OCI-LY1 (cell line): Measurements from ENCODE around the gene EPHA1.
"Not testable (repeated sequence)": the region's sequence is repeated elsewhere in the genome, so short reads cannot be mapped to it uniquely, and the experiment has no call there.

Experiments used
- H2AFZ ChIP-seq: fragments of 200-600 bp; sonication (generic), shearing (Covaris generic); 2 replicates; pipeline ENCODE4 v1.6.0; 2014; ENCODE audit warnings: antibody characterized with exemption, mild to moderate bottlenecking, low read length
- H3F3A ChIP-seq: fragments of 200-600 bp; sonication (generic), shearing (Covaris generic); 2 replicates; pipeline ENCODE4 v1.6.0; 2014; ENCODE audit warnings: mild to moderate bottlenecking, antibody characterized with exemption, low read length, moderate library complexity; ENCODE audit not compliant: insufficient read depth
- H3K27ac ChIP-seq: fragments of 200-600 bp; sonication (generic); 2 replicates; pipeline ENCODE4 v1.5.1; 2014; ENCODE audit warnings: low read length, mixed run types, mild to moderate bottlenecking, low read depth; ENCODE audit not compliant: poor library complexity, severe bottlenecking
- H3K27me3 ChIP-seq: fragments of 200-600 bp; sonication (generic); 2 replicates; pipeline ENCODE4 v1.6.0; 2014; ENCODE audit warnings: antibody characterized with exemption, mild to moderate bottlenecking, low read length, moderate library complexity; ENCODE audit not compliant: insufficient read depth
- H3K36me3 ChIP-seq: fragments of 200-600 bp; sonication (generic); 2 replicates; pipeline ENCODE4 v1.6.1; 2014; ENCODE audit warnings: mild to moderate bottlenecking, antibody characterized with exemption, low read length, moderate library complexity, mixed read lengths; ENCODE audit not compliant: insufficient read depth
- H3K4me1 ChIP-seq: fragments of 200-600 bp; sonication (generic); 2 replicates; pipeline ENCODE4 v1.5.1; 2014; ENCODE audit warnings: mild to moderate bottlenecking, low read length, moderate library complexity; ENCODE audit not compliant: insufficient read depth, severe bottlenecking
- H3K4me2 ChIP-seq: fragments of 200-600 bp; sonication (generic), shearing (Covaris generic); 2 replicates; pipeline ENCODE4 v1.6.1; 2014; ENCODE audit warnings: low read length
- H3K4me3 ChIP-seq: fragments of 200-600 bp; sonication (generic); 2 replicates; pipeline ENCODE4 v1.5.1; 2014; ENCODE audit warnings: low read length, low read depth, mild to moderate bottlenecking, mixed read lengths; ENCODE audit not compliant: poor library complexity, severe bottlenecking
- H3K79me2 ChIP-seq: fragments of 200-600 bp; shearing (Covaris generic); 2 replicates; pipeline ENCODE4 v1.6.1; 2016; ENCODE audit warnings: mixed run types, low read length, mixed read lengths; ENCODE audit not compliant: insufficient read depth
- H3K9ac ChIP-seq: fragments of 200-600 bp; sonication (generic), shearing (Covaris generic); 2 replicates; pipeline ENCODE4 v1.6.1; 2014; ENCODE audit warnings: mild to moderate bottlenecking, low read length, mixed read lengths
- H3K9me2 ChIP-seq: fragments of 200-600 bp; sonication (generic), shearing (Covaris generic); 2 replicates; pipeline ENCODE4 v1.6.1; 2014; ENCODE audit warnings: low read depth, mild to moderate bottlenecking, low read length, mixed read lengths
- H3K9me3 ChIP-seq: fragments of 200-600 bp; shearing (Covaris generic); 2 replicates; pipeline ENCODE4 v1.6.1; 2014; ENCODE audit warnings: low read length, mixed read lengths
- H4K20me1 ChIP-seq: fragments of 200-600 bp; sonication (generic), shearing (Covaris generic); 2 replicates; pipeline ENCODE4 v1.6.0; 2016; ENCODE audit warnings: mild to moderate bottlenecking, low read length; ENCODE audit not compliant: insufficient read depth
- EZH2 ChIP-seq: fragments of 200-600 bp; sonication (generic), shearing (Covaris generic); IDR thresholded peaks from 2 replicates; pipeline ENCODE4 v1.8.0; 2017; ENCODE audit warnings: borderline replicate concordance, mixed run types, mild to moderate bottlenecking, antibody characterized with exemption, low read length, moderate library complexity, mixed read lengths
- TF ChIP-seq, protein P1 (sequence below): fragments of 200-600 bp; sonication (generic), shearing (Covaris generic); IDR thresholded peaks from 2 replicates; pipeline ENCODE4 v1.5.1; 2017; ENCODE audit warnings: mild to moderate bottlenecking, antibody characterized with exemption, low read length, moderate library complexity, mixed read lengths

EPHA1 gene

DNA sequence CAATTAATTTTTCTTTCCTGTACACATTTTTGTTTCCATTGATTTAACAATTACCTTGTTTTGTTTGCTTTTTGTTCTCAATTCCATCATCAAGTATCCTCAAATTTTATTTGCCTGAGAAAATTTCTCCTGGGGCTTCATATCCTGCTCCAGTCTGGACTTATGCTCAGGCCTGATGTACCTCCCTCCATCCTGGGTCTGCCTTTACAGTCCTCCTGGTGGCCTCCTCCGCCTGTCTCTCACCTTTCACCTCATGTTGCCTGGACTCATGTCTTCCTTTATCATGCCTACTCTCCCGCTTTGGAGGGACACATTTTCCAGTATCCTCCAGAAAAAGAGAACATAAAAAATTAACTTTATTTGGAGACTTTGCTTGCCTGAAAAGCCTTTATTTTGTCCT, 22.5 kb upstream of the EPHA1 start:
- Histone ChIP-seq H2AFZ (no peak overlapping the region), H3K27ac (no peak overlapping the region), H3K9ac (no peak overlapping the region), H3F3A (no peaks in the 10 kb centered on the region), H3K9me2 (no peaks in the 10 kb centered on the region), H4K20me1 (no peaks in the 10 kb centered on the region), H3K79me2 (no peaks in the 10 kb centered on the region), H3K27me3 (0 out of 2 replicates have a peak, but pooled peaks cover 4% of the 10 kb centered on the region), H3K4me3 (no peak overlapping the region), H3K4me2 (no peak overlapping the region), H3K36me3 (no peaks in the 10 kb centered on the region), H3K4me1 (no peaks in the 10 kb centered on the region), H3K9me3 (no peaks in the 10 kb centered on the region)
- TF ChIP-seq, protein P1, sequence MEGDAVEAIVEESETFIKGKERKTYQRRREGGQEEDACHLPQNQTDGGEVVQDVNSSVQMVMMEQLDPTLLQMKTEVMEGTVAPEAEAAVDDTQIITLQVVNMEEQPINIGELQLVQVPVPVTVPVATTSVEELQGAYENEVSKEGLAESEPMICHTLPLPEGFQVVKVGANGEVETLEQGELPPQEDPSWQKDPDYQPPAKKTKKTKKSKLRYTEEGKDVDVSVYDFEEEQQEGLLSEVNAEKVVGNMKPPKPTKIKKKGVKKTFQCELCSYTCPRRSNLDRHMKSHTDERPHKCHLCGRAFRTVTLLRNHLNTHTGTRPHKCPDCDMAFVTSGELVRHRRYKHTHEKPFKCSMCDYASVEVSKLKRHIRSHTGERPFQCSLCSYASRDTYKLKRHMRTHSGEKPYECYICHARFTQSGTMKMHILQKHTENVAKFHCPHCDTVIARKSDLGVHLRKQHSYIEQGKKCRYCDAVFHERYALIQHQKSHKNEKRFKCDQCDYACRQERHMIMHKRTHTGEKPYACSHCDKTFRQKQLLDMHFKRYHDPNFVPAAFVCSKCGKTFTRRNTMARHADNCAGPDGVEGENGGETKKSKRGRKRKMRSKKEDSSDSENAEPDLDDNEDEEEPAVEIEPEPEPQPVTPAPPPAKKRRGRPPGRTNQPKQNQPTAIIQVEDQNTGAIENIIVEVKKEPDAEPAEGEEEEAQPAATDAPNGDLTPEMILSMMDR, result no peak
- TF ChIP-seq EZH2, result no peak

DNA sequence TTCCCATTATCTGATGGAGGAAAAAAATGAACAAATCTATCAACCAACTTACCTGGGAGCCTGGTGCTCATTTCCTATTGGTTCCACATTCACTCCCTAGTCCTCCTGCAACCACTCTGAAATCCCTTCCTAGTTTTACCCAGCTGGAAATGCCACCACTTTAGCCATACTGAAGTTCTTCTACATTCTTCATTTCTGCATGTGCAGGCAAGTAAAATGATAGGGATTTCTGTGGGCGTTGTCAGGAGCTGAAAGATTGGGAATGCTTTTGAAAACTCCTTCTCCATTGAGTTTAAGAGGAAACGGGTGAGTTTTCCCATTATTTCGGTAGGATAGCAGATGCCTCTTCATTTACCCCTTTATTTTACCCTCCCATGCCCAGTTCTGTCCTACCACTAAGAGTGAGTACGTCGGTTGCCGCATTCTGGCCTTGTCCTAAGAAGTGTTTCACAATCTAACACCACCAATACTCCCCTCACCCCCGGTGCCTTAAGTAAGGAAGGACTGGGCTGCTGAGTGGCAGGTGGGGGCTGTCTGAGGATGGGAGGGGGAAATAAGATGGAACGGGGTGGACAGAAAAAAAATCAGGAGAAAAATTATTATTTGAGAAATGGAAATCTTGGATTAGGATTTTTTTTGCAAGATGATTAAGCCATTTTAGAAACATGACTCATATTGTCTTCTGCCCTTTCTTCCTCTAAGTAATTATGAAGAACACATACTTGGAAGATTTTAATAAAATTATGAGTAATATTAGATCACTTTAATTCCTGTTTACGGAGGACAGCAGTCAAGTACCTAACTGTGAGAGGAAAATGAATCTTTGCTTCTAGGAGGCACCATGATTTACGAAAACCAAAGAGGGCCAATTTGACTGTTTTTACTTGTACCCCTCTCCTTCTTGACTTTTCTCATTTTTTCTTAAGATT, 21.4 kb upstream of the EPHA1 start:
- Histone ChIP-seq H3K4me1 (no peaks in the 10 kb centered on the region), H4K20me1 (no peaks in the 10 kb centered on the region), H3K9me2 (no peaks in the 10 kb centered on the region), H3K27me3 (peaks cover 5% of the 10 kb centered on the region; the same call in 1 of the 2 replicates), H3K4me3 (no peak overlapping the region), H3K27ac (no peak overlapping the region), H3K79me2 (no peaks in the 10 kb centered on the region), H2AFZ (no peak overlapping the region), H3K9ac (no peak overlapping the region), H3F3A (no peaks in the 10 kb centered on the region), H3K4me2 (no peak overlapping the region), H3K36me3 (no peaks in the 10 kb centered on the region), H3K9me3 (no peaks in the 10 kb centered on the region)
- TF ChIP-seq, protein P1, result no peak
- TF ChIP-seq EZH2, result no peak

DNA sequence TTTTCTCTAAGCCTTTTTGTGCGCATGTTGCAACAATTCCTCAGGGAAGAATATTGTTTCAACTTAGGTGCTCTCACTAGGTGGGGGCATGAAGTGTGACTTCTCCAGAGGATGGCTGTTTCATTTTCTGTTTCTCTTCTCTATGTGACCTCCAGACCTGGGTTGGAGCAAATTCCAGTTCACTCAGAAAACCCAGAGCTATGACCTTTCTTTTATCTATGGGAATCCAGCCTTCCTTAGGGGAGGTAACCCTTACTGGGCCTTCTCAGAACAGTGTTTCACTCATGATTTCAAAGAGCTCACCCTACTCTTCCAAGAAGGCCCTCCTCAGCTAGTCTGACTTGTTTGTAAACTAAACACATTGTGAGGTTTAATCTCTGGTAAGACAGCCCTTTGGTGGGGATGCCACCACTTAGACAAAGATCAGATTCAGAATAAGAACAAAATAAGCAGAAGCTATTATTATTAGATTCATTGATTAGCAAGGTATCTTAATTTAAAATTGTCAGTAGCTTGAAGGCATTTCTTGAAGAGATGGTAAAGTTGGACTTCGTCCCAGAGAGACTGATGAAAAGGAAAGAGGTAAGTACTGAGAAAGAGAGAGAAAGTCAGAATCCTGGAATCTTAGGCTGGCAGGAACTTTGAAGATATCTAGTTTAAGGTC, 18.0 kb upstream of the EPHA1 start:
- no peaks in the 10 kb centered on the region for H4K20me1 ChIP-seq
- H3K9ac ChIP-seq, result no peak overlapping the region
- H3K4me3 ChIP-seq, result no peak overlapping the region
- H3K4me2 ChIP-seq, result no peak overlapping the region
- H3K4me1 ChIP-seq, result no peaks in the 10 kb centered on the region
- no peak overlapping the region for H2AFZ ChIP-seq
- TF ChIP-seq, protein P1, result no peak
- no peak for TF ChIP-seq EZH2
- no peaks in the 10 kb centered on the region for H3F3A ChIP-seq
- no peaks in the 10 kb centered on the region for H3K9me2 ChIP-seq
- no peak overlapping the region for H3K27ac ChIP-seq
- peaks cover 7% of the 10 kb centered on the region; the same call in 1 of the 2 replicates for H3K27me3 ChIP-seq
- no peaks in the 10 kb centered on the region for H3K79me2 ChIP-seq
- H3K9me3 ChIP-seq, result no peaks in the 10 kb centered on the region
- H3K36me3 ChIP-seq, result no peaks in the 10 kb centered on the region

DNA sequence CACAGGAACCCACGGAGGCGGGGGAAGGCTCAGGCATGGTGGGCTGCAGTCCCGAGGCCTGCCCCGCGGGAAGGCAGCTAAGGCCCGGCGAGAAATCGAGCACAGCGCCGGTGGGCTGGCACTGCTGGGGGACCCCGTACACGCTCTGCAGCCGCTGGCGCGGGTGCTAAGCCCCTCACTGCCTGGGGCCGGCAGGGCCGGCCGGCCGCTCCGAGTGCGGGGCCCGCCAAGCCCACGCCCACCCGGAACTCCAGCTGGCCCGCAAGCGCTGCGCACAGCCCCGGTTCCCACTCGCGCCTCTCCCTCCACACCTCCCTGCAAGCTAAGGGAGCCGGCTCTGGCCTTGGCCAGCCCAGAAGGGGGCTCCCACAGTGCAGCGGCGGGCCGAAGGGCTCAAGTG, 15.8 kb upstream of the EPHA1 start:
- H3K4me3 ChIP-seq, H3K4me2 ChIP-seq, H3K36me3 ChIP-seq, H3K9me3 ChIP-seq, H3K79me2 ChIP-seq, H2AFZ ChIP-seq, H3K9ac ChIP-seq, H3F3A ChIP-seq, H3K27me3 ChIP-seq, H3K27ac ChIP-seq, H3K9me2 ChIP-seq, H4K20me1 ChIP-seq, H3K4me1 ChIP-seq: not testable (repeated sequence)
